GM12878 (cell line): Measurements from ENCODE around the gene GRIA4. TPM values are rescaled to one million over a fixed set of nuclear protein-coding genes. Genes with fewer than 3 reads are reported as not detected.

Experiments used
- ATAC-seq: fragments of 200-7000 bp; cut with Tn5 transposase; 3 replicates; pipeline ENCODE4 v1.9.1; 2020; ENCODE audit warnings: mild to moderate bottlenecking, moderate library complexity
- BruUV-seq: library from RNA; stranded (reverse); fragments of 400-500 nt; replicated peaks from 2 replicates; lab custom pipeline; 2021; lab: Mats Ljungman, UMichigan
- CTCF ChIA-PET: fragments of 300-600 bp; sonication (Branson Sonifier 250); formaldehyde crosslinking; extraction: SDS; loops from one replicate; lab custom pipeline; 2021; ENCODE audit warnings: inconsistent platforms; lab: Yijun Ruan, JAX
- POLR2A ChIA-PET: fragments of 350-600 bp; formaldehyde crosslinking; extraction: SDS; loops from one replicate; lab custom pipeline; 2021; ENCODE audit warnings: inconsistent platforms; lab: Charles Lee
- RAD21 ChIA-PET: fragments of 300-600 bp; sonication (Branson Sonifier 250); formaldehyde crosslinking; loops from one replicate; lab custom pipeline; 2023; ENCODE audit warnings: antibody characterized with exemption; ENCODE audit not compliant: unreplicated experiment; lab: Charles Lee
- SMC1A ChIA-PET: fragments of 300-600 bp; sonication (Branson Sonifier 250); formaldehyde crosslinking; loops from one replicate; lab custom pipeline; 2023; ENCODE audit not compliant: unreplicated experiment, uncharacterized antibody; lab: Charles Lee
- DNase-seq: peaks from one replicate; pipeline ENCODE4 v3.0.0-alpha.2; 2011; ENCODE audit warnings: low read depth, low spot score
- FAIRE-seq: peaks from 3 replicates; lab custom pipeline; 2011; peaks lifted over from hg19 to GRCh38; lab: Jason Lieb, UNC
- H2AFZ ChIP-seq: 2 replicates; pipeline ENCODE4 v1.6.0; 2011; ENCODE audit warnings: low read depth, low read length, control low read depth; ENCODE audit not compliant: control insufficient read depth
- H3K27ac ChIP-seq: 2 replicates; pipeline ENCODE4 v1.5.1; 2011; ENCODE audit warnings: control low read depth; ENCODE audit not compliant: control insufficient read depth, insufficient read depth
- H3K27me3 ChIP-seq, 2 experiments: replicated peaks in 1 of 2; 2 replicates each; pipeline versions ENCODE4 v1.6.0 to v1.6.1; 2011; ENCODE audit warnings: low read length in 1 of 2; ENCODE audit not compliant: control insufficient read depth in 2 of 2, insufficient read depth in 2 of 2
- H3K36me3 ChIP-seq, 2 experiments: 2 replicates each; pipeline ENCODE4 v1.5.1; 2011; ENCODE audit warnings: low read length in 1 of 2; ENCODE audit not compliant: control insufficient read depth in 2 of 2, insufficient read depth in 2 of 2
- H3K4me1 ChIP-seq: 2 replicates; pipeline ENCODE4 v1.6.1; 2011; ENCODE audit warnings: mild to moderate bottlenecking, low read length, moderate library complexity, mixed read lengths; ENCODE audit not compliant: control insufficient read depth, insufficient read depth
- H3K4me2 ChIP-seq: 2 replicates; pipeline ENCODE4 v1.6.0; 2011; ENCODE audit warnings: control low read depth; ENCODE audit not compliant: control insufficient read depth, insufficient read depth
- H3K4me3 ChIP-seq: fragments of 200-600 bp; sonication (generic); 2 replicates; pipeline ENCODE4 v1.5.1; 2016
- H3K79me2 ChIP-seq: 2 replicates; pipeline ENCODE4 v1.6.0; 2011; ENCODE audit warnings: low read length; ENCODE audit not compliant: control insufficient read depth, insufficient read depth
- H3K9ac ChIP-seq: 2 replicates; pipeline ENCODE4 v1.8.0; 2011; ENCODE audit warnings: low read length, control low read depth, mixed read lengths; ENCODE audit not compliant: control insufficient read depth, insufficient read depth
- H3K9me3 ChIP-seq: replicated peaks from 3 replicates; pipeline ENCODE4 v1.5.1; 2011; ENCODE audit warnings: mild to moderate bottlenecking, low read length; ENCODE audit not compliant: control insufficient read depth, insufficient read depth
- H4K20me1 ChIP-seq: 2 replicates; pipeline ENCODE4 v1.6.0; 2011; ENCODE audit not compliant: control insufficient read depth, insufficient read depth
- ASH2L ChIP-seq: fragments of 300-600, 200-600 bp; sonication (generic); IDR thresholded peaks from 2 replicates; pipeline ENCODE4 v1.6.1; 2017; ENCODE audit warnings: low read depth, mild to moderate bottlenecking, borderline replicate concordance
- ATF7 ChIP-seq: fragments of 450-650 bp; IDR thresholded peaks from 2 replicates; pipeline ENCODE4 v1.6.1; 2016; ENCODE audit warnings: low read depth, mild to moderate bottlenecking
- CHD2 ChIP-seq: IDR thresholded peaks from 2 replicates; pipeline ENCODE4 v1.6.1; 2011; ENCODE audit warnings: low read depth, low read length, improper control_type of control experiment, borderline replicate concordance
- HDGF ChIP-seq: fragments of 450-650 bp; IDR thresholded peaks from 2 replicates; pipeline ENCODE4 v1.6.1; 2016; ENCODE audit warnings: antibody characterized with exemption
- JUNB ChIP-seq: IDR thresholded peaks from 2 replicates; pipeline ENCODE4 v1.6.1; 2016; ENCODE audit warnings: antibody characterized with exemption, mild to moderate bottlenecking
- NFYB ChIP-seq: IDR thresholded peaks from 2 replicates; pipeline ENCODE4 v1.6.1; 2011; ENCODE audit warnings: low read depth, mild to moderate bottlenecking, low read length, improper control_type of control experiment, moderate library complexity; ENCODE audit not compliant: insufficient read depth
- PAX5 ChIP-seq: IDR thresholded peaks from 2 replicates; pipeline ENCODE4 v1.6.1; 2011; ENCODE audit warnings: low read depth, low read length, borderline replicate concordance
- RB1 ChIP-seq: fragments of 450-650 bp; formaldehyde crosslinking; IDR thresholded peaks from 2 replicates; pipeline ENCODE4 v1.6.1; 2017; ENCODE audit warnings: mild to moderate bottlenecking, borderline replicate concordance
- SMARCA5 ChIP-seq: fragments of 450-650 bp; IDR thresholded peaks from 2 replicates; pipeline ENCODE4 v1.6.1; 2017; ENCODE audit warnings: mild to moderate bottlenecking
- ZBTB40 ChIP-seq: fragments of 450-650 bp; IDR thresholded peaks from 2 replicates; pipeline ENCODE4 v1.6.1; 2016; ENCODE audit warnings: mild to moderate bottlenecking, moderate library complexity, borderline replicate concordance
- WGBS: methylation state at CpG from one replicate; pipeline ENCODE4 v1.1.6; 2016; ENCODE audit warnings: low lambda C conversion rate; ENCODE audit not compliant: insufficient replicate concordance, insufficient coverage; ENCODE audit errors: missing lambda C conversion rate; 5-methylcytosine and 5-hydroxymethylcytosine counted together
- in situ Hi-C: fragments of 300-500 bp; cut with MboI; formaldehyde crosslinking; loops from 9 replicates; pipeline ENCODE4 v1.14.3; 2018; ENCODE audit warnings: mixed read lengths
- intact Hi-C: fragments of 100-400 bp; cut with micrococcal nuclease; formaldehyde crosslinking; loops from one replicate; pipeline ENCODE4 v1.14.2; 2022; ENCODE audit not compliant: unreplicated experiment
- polyA plus RNA-seq, 11 experiments: library from polyadenylated mRNA; depleted of rRNA in 4 of 11; unstranded in 6 of 11; stranded (reverse) in 5 of 11; fragments of >200 nt; fragmentation: Nextera tagmentation in 4 of 11; fragmentation: Illumina TruSeq in 1 of 11; extraction: Ambion mirVana in 4 of 11; extraction: Trizol in 1 of 11; gene quantifications; 1 replicate in 1 of 11; 2 replicates in 10 of 11; pipeline versions ENCODE4 v1.2.1 to v1.2.3, GENCODE V29; 2011 to 2016; ENCODE audit warnings: inconsistent platforms in 2 of 11, missing spikeins in 2 of 11, low read depth in 1 of 11
- total RNA-seq, 4 experiments: library from RNA; depleted of rRNA in 3 of 4; stranded (reverse); fragments of >200 nt in 3 of 4; fragmentation: Illumina TruSeq in 1 of 4; extraction: Trizol in 1 of 4; gene quantifications; 2 replicates each; pipeline versions ENCODE4 v1.2.1 to v1.2.3, GENCODE V29; 2013 to 2021

GRIA4 gene
- total and polyA plus RNA-seq, 10 of the 15 experiments (the other 5 are each of a cell fraction or from before 2014, with no cell fraction given): 0.04 TPM; not detected in 9

GRCh38 chr11:105825141-105825540 is 215.3 kb downstream of the GRIA4 start:
- peaks cover 3% of the 10 kb centered on the region; the same call in 1 of the 2 replicates for H3K4me1 ChIP-seq
- DNase-seq: no peak
- H3K4me3 ChIP-seq: no peak overlapping the region
- no peaks in the 10 kb centered on the region for H3K9me3 ChIP-seq
- H4K20me1 ChIP-seq: no peaks in the 10 kb centered on the region
- H3K79me2 ChIP-seq: no peaks in the 10 kb centered on the region
- BruUV-seq: no TSS peak
- ChIA-PET POLR2A (no interaction called here), CTCF (no interaction called here), SMC1A (no interaction called here), RAD21 (no interaction called here)
- H3K36me3 ChIP-seq: no peaks in the 10 kb centered on the region
- intact Hi-C loops (no loop called here), in situ Hi-C loops (no loop called here)
- TF ChIP-seq RB1 (no peak), HDGF (no peak), ATF7 (no peak), SMARCA5 (no peak), CHD2 (no peak), NFYB (no peak), JUNB (no peak), ASH2L (no peak), PAX5 (no peak), ZBTB40 (no peak)
- no peak overlapping the region for H2AFZ ChIP-seq
- H3K9ac ChIP-seq: no peak overlapping the region
- ATAC-seq: no peak
- H3K4me2 ChIP-seq: no peak overlapping the region
- FAIRE-seq: no peak
- WGBS: 22% methylated on average over 1 of the region's 1 CpG
- no peak overlapping the region for H3K27ac ChIP-seq
- no peaks in the 10 kb centered on the region for H3K27me3 ChIP-seq
